GM19468 (cell line): ENCODE measurements around the gene BAIAP3.

Experiments used
- ATAC-seq: cut with Tn5 transposase; IDR thresholded peaks from one replicate; pipeline ENCODE4 v1.9.1; 2021; ENCODE audit warnings: mild to moderate bottlenecking, moderate library complexity, moderate number of reproducible peaks; ENCODE audit not compliant: unreplicated experiment; ENCODE audit errors: extremely low read depth

Gene BAIAP3

DNA sequence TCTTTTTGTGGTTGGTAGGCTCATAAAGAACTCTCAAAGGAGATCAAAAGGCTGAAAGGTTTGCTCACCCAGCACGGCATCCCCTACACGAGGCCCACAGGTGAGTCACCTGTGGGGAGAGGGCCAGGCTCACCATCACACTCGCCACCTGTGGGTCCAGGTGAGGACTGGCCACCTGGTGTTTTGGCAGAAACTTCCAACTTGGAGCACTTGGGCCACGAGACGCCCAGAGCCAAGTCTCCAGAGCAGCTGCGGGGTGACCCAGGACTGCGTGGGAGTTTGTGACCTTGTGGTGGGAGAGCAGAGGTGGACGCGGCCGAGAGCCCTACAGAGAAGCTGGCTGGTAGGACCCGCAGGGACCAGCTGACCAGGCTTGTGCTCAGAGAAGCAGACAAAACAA lies 29.4 kb downstream of the BAIAP3 start:
- ATAC-seq, result no peak

GRCh38 chr16:1363501-1364041 lies 30.1 kb downstream of the BAIAP3 start:
- ATAC-seq, result no peak

- no peak for ATAC-seq
Observed at GRCh38 chr16:1364510-1364909, 31.1 kb downstream of the BAIAP3 start.

DNA sequence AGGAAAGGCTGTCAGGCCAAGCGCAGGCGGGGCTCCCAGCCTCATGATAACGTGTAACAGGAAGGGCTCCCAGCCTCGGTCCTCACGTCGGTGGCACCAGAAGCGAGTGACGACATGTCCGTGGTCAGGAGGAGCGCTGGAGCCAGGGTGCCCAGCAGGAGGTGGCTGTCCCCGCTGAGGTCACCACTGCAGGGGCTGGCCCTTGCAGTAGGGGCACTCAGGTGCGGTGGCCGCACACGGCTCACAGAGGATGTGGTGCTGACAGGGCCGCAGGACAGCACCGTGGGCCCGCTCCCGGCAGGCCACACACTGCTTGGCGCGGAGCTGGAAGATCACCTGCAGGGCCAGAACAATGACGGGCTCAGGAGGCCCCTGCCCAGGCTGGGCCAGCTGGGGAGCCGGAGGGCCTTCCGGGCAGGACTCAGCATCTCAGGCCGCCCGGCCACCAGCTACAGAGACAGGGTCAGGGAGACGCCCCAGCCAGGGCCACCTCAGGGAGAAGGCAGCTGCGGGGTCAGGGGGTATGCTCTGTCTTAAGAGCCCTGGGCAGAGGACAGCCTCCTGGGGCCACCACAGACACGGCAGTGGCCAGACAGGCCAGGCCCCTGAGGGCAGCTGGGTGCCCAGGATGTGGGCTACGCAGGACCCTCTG lies 32.7 kb downstream of the BAIAP3 start:
- no peak for ATAC-seq

DNA sequence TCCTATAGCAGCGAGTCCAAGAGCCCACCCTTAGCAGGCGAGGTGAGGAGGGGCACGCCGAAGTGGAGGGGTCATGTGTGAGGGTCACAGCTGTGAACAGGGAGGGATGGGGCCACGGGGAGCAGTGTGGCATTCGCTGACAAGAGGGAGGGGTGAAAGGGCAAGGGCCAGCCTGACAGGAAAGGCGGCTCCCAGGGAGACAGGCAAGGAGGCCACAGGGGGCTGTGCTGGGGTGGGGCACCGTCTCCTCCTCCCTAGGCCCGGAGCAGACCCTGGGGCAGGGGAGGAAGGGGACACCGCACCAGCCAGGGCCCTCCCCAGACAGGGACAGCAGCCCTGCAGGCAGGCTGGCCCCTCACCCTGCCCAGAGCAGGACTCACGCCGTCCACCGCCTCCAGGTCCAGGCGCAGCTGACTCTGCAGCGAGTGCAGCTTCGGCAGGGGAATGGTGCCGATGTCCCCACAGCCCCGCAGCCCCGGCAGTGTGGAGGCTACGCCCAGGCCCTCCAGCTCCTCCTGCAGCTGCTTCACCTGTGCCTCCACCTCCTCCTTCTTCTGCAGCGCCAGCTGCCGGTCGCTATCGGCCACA lies 33.4 kb downstream of the BAIAP3 start:
- ATAC-seq, result no peak

DNA sequence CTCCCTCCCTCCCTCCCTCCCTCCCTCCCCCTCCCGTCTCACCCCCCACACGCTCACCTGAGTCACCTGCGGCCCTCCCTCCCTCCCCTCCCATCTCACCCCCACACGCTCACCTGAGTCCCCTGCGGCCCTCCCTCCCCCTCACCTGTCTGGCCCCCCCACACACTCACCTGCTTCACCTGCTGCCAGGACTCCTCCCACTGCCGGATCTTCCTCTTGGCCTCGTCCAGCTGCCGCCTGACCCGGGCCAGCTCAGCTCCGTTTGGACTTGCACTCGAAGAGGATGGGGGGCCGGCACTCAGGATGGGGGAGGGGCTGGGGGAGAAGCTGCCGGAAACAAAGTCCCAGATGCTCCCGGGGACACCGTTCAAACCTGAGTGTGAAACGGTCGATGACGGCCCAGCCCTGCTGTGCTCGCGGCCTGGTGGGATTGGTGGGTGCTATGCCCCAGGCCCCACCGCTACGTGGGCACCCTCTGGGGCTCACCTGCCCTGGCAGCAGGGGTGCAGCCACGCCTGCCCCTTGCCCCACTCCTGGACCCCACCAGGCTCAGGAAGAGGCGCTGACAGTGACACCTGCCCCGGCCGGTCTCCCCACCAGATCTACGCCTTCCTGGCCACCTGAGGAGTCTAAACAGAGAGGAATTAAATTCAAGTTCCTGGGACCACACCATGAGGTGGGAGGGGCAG lies 34.2 kb downstream of the BAIAP3 start:
- no peak for ATAC-seq

- no peak for ATAC-seq
Observed at GRCh38 chr16:1371054-1371978, 37.9 kb downstream of the BAIAP3 start.

DNA sequence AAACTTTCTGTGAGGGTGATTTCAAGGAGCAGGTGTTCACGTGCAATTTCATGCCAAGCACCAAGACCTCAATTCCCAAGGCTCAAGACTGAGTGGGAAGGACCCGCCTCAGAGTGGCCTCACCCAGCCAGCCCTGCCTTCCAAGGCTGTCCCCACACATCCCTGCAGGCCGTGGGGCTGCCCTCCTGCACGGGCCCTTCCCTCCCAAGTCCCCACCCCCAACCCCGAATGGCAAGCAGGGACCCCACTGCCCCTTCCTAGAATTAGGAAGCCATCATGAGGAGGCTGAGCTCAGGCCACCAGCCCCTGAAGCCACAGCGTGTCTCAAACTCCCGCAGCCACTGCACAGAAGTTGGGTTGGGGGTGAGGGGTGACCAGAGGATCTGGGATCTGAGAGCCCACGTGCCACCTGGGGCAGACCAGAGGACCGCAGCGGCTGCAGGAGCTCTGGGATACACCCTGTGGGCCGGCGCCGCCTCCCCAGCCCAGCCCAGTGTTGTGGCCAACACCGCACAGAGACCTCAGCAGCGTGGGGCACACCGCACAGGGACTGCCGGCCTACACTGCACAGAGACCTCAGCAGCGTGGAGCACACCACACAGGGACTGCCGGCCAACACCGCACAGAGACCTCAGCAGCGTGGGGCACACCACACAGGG lies 39.0 kb downstream of the BAIAP3 start:
- ATAC-seq, result no peak

DNA sequence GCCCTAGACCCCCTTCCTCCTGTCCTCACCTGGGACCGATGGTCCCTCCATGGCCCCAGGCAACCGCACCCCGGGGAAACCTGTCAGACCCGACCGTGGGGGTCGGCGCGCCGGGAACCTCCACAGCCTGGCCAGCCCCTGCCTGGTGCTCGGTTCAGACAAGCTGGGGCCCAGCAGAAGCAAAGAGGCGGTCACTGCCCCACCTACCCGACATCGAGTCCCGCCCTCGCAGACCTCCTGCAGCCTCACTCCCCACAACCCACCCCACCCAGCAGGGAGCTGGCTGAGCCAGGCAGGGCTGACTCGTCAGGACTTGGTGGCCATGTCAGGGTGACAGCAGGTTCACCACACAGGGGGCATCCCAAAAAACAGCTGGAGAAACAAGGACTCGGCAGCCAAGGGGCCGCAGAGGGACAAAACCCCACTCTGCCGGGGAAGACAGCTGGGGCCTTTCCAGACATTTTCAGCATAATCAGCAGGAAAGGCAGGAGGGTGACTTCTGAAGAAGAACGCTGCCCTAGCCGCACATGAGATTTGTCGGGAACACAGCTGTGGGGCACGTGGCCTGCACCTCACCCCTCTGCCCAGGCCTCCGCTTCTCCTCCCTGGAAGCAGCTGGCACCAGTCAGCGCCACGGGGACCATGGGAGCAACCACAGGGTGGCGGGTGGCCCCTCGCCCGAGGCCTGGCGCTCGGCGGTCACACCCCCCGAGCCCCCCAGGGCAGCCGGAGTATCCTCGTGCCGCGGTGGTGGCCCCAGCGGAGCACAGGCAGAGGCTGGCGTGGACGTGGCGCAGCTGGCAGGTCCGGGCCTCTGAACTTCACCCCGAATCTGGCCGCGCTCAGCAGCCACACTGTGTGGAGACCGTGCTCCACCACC lies 41.2 kb downstream of the BAIAP3 start:
- no peak for ATAC-seq

- ATAC-seq, result no peak
Observed at GRCh38 chr16:1375298-1375640, 41.8 kb downstream of the BAIAP3 start.

- ATAC-seq, result no peak
Observed at GRCh38 chr16:1375741-1376410, 42.4 kb downstream of the BAIAP3 start.

DNA sequence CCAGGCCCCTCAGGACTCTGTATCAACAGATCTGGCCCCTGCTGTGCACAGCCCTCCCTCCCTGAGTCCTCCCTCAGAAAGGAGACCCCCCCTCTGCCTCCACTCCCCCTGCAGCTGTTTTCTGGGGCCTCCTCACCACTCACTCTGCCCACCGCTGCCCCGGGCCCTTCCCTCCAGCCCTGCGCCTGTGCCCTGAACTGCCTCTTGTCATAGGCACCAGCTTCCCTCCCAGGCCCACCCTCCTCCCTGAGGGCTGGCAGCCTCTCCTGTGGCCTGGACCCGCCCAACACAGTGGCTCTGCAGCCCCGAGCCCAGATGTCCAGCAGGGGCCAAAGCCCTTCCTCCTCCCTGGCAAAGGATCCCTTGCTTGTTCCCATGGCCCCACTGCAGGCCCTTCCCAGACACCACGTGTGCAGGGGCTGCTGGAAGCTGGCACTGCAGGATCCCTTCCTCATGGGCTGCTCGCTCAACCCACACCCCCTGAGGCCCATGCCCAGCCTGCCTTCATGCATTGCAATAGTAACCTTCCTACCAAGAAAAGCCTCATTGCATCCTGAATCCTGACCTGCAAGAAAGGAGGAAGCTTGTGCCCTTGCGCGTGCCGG lies 44.1 kb downstream of the BAIAP3 start:
- no peak for ATAC-seq

DNA sequence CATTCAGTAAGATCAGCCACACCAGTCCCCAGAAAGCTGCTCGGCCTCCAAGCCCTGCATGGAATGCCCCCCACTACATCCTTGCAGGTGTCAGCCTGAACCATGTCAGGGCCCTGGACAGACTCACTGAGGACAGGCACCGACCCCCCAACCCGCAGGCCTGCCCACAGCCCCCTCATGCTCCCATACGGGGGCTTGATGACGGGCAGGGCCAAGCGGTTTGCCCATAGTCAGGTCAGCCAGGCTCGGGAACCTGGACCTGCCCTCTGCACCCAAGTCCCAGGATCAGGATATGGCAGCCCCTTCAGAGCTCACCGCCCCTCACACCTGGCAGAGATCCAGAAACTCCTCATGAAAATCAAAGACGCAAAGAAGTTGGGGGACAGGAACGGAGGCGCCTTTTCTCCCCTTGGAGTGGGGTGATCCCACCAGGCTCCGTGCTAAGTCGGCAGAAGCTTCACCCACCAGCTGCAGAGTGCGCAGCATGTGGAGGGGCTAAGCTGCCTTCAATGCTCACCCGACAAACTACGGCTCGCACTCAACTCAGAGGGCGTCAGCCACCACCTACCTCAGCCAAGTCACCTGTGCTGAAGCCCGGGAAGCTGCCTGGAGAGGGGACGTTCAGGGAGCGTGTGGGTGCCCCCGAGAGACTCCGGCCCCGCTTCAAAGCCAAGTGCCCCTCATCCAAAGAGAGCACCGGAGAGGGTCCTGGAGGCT lies 44.8 kb downstream of the BAIAP3 start:
- no peak for ATAC-seq

GRCh38 chr16:1378804-1379303 lies 45.4 kb downstream of the BAIAP3 start:
- ATAC-seq, result no peak

DNA sequence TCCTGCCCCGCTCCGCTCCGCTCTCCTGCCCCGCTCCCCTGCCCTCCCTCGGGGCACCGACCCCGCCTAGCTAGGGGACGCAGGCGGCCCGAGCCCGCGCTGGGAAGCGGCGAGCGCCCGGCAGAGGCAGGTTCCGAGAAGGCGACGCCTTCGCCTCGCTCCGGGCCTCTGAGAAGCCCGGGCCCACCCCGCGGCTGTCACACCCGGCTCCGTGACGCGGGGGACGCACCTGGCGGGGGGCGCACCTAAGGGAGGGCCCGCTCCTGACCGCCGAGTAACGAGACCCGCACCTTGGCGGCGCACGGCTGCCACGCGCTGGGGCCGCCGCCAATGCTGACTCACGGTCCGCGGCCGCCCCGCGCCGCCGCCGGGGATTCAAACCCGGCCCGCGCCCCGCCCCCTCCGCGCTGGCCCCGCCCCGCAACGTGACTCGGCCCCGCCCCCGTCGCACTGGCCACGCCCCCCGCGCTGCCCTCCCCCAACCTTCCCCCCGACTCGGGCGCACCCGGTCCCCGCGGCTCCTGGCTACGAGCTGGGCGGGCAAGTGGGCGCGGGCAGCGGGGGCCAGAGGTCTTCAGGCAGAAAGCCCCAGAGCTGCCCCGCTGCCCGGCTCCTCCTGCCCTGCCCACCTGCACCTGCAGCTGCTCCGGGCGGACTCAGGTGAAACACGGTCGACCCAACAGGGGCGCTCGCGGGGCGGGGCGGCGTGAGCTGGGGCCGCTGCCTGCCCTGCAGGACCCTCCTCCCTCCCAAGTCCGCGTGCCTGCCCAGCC lies 46.0 kb downstream of the BAIAP3 start:
- ATAC-seq, result no peak

GRCh38 chr16:1380195-1380594 lies 46.8 kb downstream of the BAIAP3 start:
- no peak for ATAC-seq
